OCI-LY1 (cell line): Measurements from ENCODE around the gene SCYL2.

ENCODE experiments used
- H2AFZ ChIP-seq: fragments of 200-600 bp; sonication (generic), shearing (Covaris generic); 2 replicates; pipeline ENCODE4 v1.6.0; 2014; ENCODE audit warnings: antibody characterized with exemption, mild to moderate bottlenecking, low read length
- H3F3A ChIP-seq: fragments of 200-600 bp; sonication (generic), shearing (Covaris generic); 2 replicates; pipeline ENCODE4 v1.6.0; 2014; ENCODE audit warnings: mild to moderate bottlenecking, antibody characterized with exemption, low read length, moderate library complexity; ENCODE audit not compliant: insufficient read depth
- H3K27ac ChIP-seq: fragments of 200-600 bp; sonication (generic); 2 replicates; pipeline ENCODE4 v1.5.1; 2014; ENCODE audit warnings: low read length, mixed run types, mild to moderate bottlenecking, low read depth; ENCODE audit not compliant: poor library complexity, severe bottlenecking
- H3K27me3 ChIP-seq: fragments of 200-600 bp; sonication (generic); 2 replicates; pipeline ENCODE4 v1.6.0; 2014; ENCODE audit warnings: antibody characterized with exemption, mild to moderate bottlenecking, low read length, moderate library complexity; ENCODE audit not compliant: insufficient read depth
- H3K36me3 ChIP-seq: fragments of 200-600 bp; sonication (generic); 2 replicates; pipeline ENCODE4 v1.6.1; 2014; ENCODE audit warnings: mild to moderate bottlenecking, antibody characterized with exemption, low read length, moderate library complexity, mixed read lengths; ENCODE audit not compliant: insufficient read depth
- H3K4me1 ChIP-seq: fragments of 200-600 bp; sonication (generic); 2 replicates; pipeline ENCODE4 v1.5.1; 2014; ENCODE audit warnings: mild to moderate bottlenecking, low read length, moderate library complexity; ENCODE audit not compliant: insufficient read depth, severe bottlenecking
- H3K4me2 ChIP-seq: fragments of 200-600 bp; sonication (generic), shearing (Covaris generic); 2 replicates; pipeline ENCODE4 v1.6.1; 2014; ENCODE audit warnings: low read length
- H3K4me3 ChIP-seq: fragments of 200-600 bp; sonication (generic); 2 replicates; pipeline ENCODE4 v1.5.1; 2014; ENCODE audit warnings: low read length, low read depth, mild to moderate bottlenecking, mixed read lengths; ENCODE audit not compliant: poor library complexity, severe bottlenecking
- H3K79me2 ChIP-seq: fragments of 200-600 bp; shearing (Covaris generic); 2 replicates; pipeline ENCODE4 v1.6.1; 2016; ENCODE audit warnings: mixed run types, low read length, mixed read lengths; ENCODE audit not compliant: insufficient read depth
- H3K9ac ChIP-seq: fragments of 200-600 bp; sonication (generic), shearing (Covaris generic); 2 replicates; pipeline ENCODE4 v1.6.1; 2014; ENCODE audit warnings: mild to moderate bottlenecking, low read length, mixed read lengths
- H3K9me2 ChIP-seq: fragments of 200-600 bp; sonication (generic), shearing (Covaris generic); 2 replicates; pipeline ENCODE4 v1.6.1; 2014; ENCODE audit warnings: low read depth, mild to moderate bottlenecking, low read length, mixed read lengths
- H3K9me3 ChIP-seq: fragments of 200-600 bp; shearing (Covaris generic); 2 replicates; pipeline ENCODE4 v1.6.1; 2014; ENCODE audit warnings: low read length, mixed read lengths
- H4K20me1 ChIP-seq: fragments of 200-600 bp; sonication (generic), shearing (Covaris generic); 2 replicates; pipeline ENCODE4 v1.6.0; 2016; ENCODE audit warnings: mild to moderate bottlenecking, low read length; ENCODE audit not compliant: insufficient read depth
- CTCF ChIP-seq: fragments of 200-600 bp; sonication (generic), shearing (Covaris generic); IDR thresholded peaks from 2 replicates; pipeline ENCODE4 v1.5.1; 2017; ENCODE audit warnings: mild to moderate bottlenecking, antibody characterized with exemption, low read length, moderate library complexity, mixed read lengths
- EZH2 ChIP-seq: fragments of 200-600 bp; sonication (generic), shearing (Covaris generic); IDR thresholded peaks from 2 replicates; pipeline ENCODE4 v1.8.0; 2017; ENCODE audit warnings: borderline replicate concordance, mixed run types, mild to moderate bottlenecking, antibody characterized with exemption, low read length, moderate library complexity, mixed read lengths

Gene SCYL2

DNA sequence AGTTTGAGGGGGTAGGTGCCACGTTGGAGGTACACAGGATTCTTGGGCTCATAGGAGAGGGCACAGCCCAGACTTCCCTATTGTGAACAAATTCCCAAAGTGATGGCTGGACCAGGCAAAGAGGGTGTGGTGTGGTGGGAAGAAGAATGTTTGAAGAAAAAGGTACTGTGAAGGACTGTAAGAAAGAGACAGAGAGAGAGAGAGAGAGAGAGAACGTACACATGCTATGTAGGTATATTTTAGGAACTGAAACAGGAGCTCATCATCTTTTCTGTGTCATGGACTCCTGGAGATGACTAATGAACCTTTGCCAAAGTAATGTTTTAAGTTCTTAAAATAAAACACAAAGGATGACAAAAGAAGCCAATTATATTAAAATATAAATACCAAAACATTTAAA is 114.4 kb downstream of the SCYL2 start:
- Histone ChIP-seq H3F3A (no peaks in the 10 kb centered on the region), H3K9me3 (no peaks in the 10 kb centered on the region), H3K9me2 (no peaks in the 10 kb centered on the region), H3K27me3 (no peaks in the 10 kb centered on the region), H4K20me1 (no peaks in the 10 kb centered on the region), H2AFZ (no peak overlapping the region), H3K79me2 (no peaks in the 10 kb centered on the region), H3K4me3 (no peak overlapping the region), H3K27ac (no peak overlapping the region), H3K4me2 (no peak overlapping the region), H3K4me1 (no peaks in the 10 kb centered on the region), H3K9ac (no peak overlapping the region), H3K36me3 (no peaks in the 10 kb centered on the region)
- TF ChIP-seq EZH2 (no peak), CTCF (no peak)

- Histone ChIP-seq H4K20me1 (no peaks in the 10 kb centered on the region), H3K9ac (no peak overlapping the region), H3K9me2 (no peaks in the 10 kb centered on the region), H3K27me3 (no peaks in the 10 kb centered on the region), H3K9me3 (no peaks in the 10 kb centered on the region), H3K27ac (no peak overlapping the region), H3K4me1 (no peaks in the 10 kb centered on the region), H3F3A (no peaks in the 10 kb centered on the region), H3K4me3 (no peak overlapping the region), H3K36me3 (no peaks in the 10 kb centered on the region), H3K4me2 (no peak overlapping the region), H2AFZ (no peak overlapping the region), H3K79me2 (no peaks in the 10 kb centered on the region)
- TF ChIP-seq CTCF (no peak), EZH2 (no peak)
Measured at GRCh38 chr12:100382338-100382737, 115.4 kb downstream of the SCYL2 start.

DNA sequence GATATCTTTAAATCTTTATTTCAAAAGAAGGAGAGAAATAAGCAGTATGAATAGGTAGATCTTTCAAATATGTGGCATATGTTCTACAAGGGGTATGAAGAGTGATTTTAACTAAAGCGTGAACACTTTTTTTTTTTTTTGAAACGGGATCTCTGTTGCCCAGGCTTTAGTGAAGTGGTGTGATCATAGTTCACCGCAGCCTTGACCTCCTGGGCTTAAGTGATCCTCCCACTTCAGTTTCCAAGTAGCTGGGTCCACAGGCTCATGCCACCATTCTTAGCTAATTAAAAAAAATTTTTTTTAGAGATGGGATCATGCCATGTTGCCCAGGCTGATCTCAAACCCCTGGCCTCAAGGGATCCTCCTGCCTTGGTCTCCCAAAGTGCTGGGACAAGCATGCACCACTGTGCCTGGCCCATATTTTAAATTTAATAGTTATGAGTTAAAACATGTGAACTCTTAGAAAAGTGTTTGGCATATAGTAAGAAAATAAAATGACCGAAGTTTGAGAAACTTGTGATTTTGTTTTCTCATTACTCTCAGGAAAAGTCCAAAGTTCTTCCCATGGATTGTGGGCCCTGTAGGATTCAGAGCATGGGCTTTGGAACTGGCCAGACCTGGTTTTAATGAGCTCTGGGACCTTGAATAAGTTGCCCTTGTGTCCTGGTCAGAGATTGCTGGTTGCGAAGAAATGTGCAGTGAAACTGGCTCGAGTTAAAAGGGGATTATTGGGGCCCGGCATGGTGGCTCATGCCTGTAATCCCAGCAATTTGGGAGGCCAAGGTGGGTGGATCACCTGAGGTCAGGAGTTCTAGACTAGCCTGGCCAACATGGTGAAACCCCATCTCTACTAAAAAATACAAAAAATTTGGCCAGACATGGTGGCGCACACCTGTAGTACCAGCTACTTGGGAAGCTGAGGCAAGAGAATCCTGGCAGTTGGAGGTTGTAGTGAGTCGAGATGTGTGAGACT is 116.9 kb downstream of the SCYL2 start:
- H3K4me1 ChIP-seq, result no peaks in the 10 kb centered on the region
- no peak overlapping the region for H3K27ac ChIP-seq
- H4K20me1 ChIP-seq, result no peaks in the 10 kb centered on the region
- no peak overlapping the region for H3K9ac ChIP-seq
- no peaks in the 10 kb centered on the region for H3K27me3 ChIP-seq
- H3F3A ChIP-seq, result no peaks in the 10 kb centered on the region
- H2AFZ ChIP-seq, result no peak overlapping the region
- TF ChIP-seq CTCF (no peak), EZH2 (no peak)
- H3K79me2 ChIP-seq, result no peaks in the 10 kb centered on the region
- no peak overlapping the region for H3K4me3 ChIP-seq
- H3K36me3 ChIP-seq, result no peaks in the 10 kb centered on the region
- no peak overlapping the region for H3K4me2 ChIP-seq
- H3K9me2 ChIP-seq, result no peaks in the 10 kb centered on the region
- no peaks in the 10 kb centered on the region for H3K9me3 ChIP-seq
